OCI-LY3 (cell line): ENCODE measurements around the gene DKK3.
A peak's percentile ranks its signal among the peaks of the same experiment; 100 is the strongest.

Source experiments
- H2AFZ ChIP-seq: fragments of 200-600, 300-600 bp; shearing (Covaris generic); 2 replicates; pipeline ENCODE4 v1.6.0; 2014; ENCODE audit warnings: antibody characterized with exemption, low read depth, low read length
- H3K27ac ChIP-seq: fragments of 200-600, 300-600 bp; sonication (generic); 2 replicates; pipeline ENCODE4 v1.5.1; 2014; ENCODE audit warnings: mild to moderate bottlenecking, low read length, moderate library complexity, mixed read lengths
- H3K27me3 ChIP-seq: fragments of 200-600, 300-600 bp; sonication (generic); 2 replicates; pipeline ENCODE4 v1.6.1; 2014; ENCODE audit warnings: low read depth, low read length, mixed read lengths
- H3K36me3 ChIP-seq: fragments of 200-600, 300-600 bp; sonication (generic); replicated peaks from 2 replicates; pipeline ENCODE3; 2014; ENCODE audit warnings: low read depth, low read length, mixed read lengths
- H3K4me1 ChIP-seq: fragments of 300-600, 200-600 bp; sonication (generic); 2 replicates; pipeline ENCODE4 v1.6.1; 2014; ENCODE audit warnings: low read length, mixed read lengths
- H3K4me2 ChIP-seq: fragments of 200-600, 300-600 bp; sonication (generic); 2 replicates; pipeline ENCODE4 v1.6.1; 2014; ENCODE audit warnings: low read length, mixed read lengths
- H3K4me3 ChIP-seq: fragments of 300-600, 200-600 bp; sonication (generic); 2 replicates; pipeline ENCODE4 v1.5.1; 2014; ENCODE audit warnings: antibody characterized with exemption, mild to moderate bottlenecking, low read length, moderate library complexity
- H3K79me2 ChIP-seq: fragments of 300-600, 200-600 bp; shearing (Covaris generic); 2 replicates; pipeline ENCODE4 v1.6.1; 2014; ENCODE audit warnings: mild to moderate bottlenecking, low read length, mixed read lengths
- H3K9ac ChIP-seq: fragments of 300-600, 200-600 bp; shearing (Covaris generic); 2 replicates; pipeline ENCODE4 v1.6.0; 2014; ENCODE audit warnings: mild to moderate bottlenecking, low read length, moderate library complexity
- H3K9me3 ChIP-seq: fragments of 200-600, 300-600 bp; shearing (Covaris generic); 2 replicates; pipeline ENCODE4 v1.6.1; 2014; ENCODE audit warnings: low read length, mixed read lengths; ENCODE audit not compliant: insufficient read depth
- H4K20me1 ChIP-seq: fragments of 200-600, 300-600 bp; sonication (generic); 2 replicates; pipeline ENCODE4 v1.6.1; 2016; ENCODE audit warnings: low read length, mixed read lengths; ENCODE audit not compliant: insufficient read depth
- EZH2phosphoT487 ChIP-seq: fragments of 200-600 bp; shearing (Covaris generic); IDR thresholded peaks from 2 replicates; pipeline ENCODE4 v1.6.1; 2018; ENCODE audit warnings: antibody characterized with exemption, mixed run types, low read depth
- TF ChIP-seq, protein P1 (sequence below): fragments of 200-600, 300-600 bp; sonication (generic); IDR thresholded peaks from 2 replicates; pipeline ENCODE4 v1.5.1; 2014; ENCODE audit warnings: antibody characterized with exemption, low read length, low read depth

Gene DKK3

DNA sequence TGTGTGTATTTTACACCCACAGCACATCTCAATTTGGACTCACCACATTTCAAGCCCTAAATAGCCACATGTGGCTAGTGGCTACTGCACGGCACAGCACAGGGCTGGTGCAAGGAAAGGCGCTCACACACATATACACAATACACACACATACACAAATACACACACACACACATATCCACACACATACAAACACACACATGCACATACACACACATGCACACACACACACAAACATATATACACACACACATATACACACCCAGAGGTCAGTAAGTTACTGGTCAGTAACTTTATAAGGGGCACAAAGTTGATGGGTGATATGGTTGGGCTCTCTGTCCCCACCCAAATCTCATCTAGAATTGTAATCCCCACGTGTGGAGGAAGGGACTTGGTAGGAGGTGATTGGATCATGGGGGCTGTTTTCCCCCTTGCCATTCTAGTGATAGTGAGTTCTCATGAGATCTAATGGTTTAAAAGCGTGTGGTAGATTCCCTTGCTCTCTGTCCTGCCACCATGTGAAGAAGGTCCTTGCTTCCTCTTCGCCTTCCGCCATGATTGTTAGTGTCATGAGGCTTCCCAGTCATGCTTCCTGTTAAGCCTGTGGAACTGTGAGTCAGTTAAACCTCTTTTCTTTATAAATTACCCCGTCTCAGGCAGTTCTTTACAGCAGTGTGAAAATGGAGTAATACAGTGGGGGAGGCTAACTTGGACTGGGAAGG is 37.6 kb upstream of the DKK3 start:
- H3K9me3 ChIP-seq, result no peaks in the 10 kb centered on the region
- no peaks in the 10 kb centered on the region for H4K20me1 ChIP-seq
- H3K79me2 ChIP-seq, result no peaks in the 10 kb centered on the region
- H3K4me2 ChIP-seq, result no peak overlapping the region
- no peak for TF ChIP-seq EZH2phosphoT487
- TF ChIP-seq, protein P1, sequence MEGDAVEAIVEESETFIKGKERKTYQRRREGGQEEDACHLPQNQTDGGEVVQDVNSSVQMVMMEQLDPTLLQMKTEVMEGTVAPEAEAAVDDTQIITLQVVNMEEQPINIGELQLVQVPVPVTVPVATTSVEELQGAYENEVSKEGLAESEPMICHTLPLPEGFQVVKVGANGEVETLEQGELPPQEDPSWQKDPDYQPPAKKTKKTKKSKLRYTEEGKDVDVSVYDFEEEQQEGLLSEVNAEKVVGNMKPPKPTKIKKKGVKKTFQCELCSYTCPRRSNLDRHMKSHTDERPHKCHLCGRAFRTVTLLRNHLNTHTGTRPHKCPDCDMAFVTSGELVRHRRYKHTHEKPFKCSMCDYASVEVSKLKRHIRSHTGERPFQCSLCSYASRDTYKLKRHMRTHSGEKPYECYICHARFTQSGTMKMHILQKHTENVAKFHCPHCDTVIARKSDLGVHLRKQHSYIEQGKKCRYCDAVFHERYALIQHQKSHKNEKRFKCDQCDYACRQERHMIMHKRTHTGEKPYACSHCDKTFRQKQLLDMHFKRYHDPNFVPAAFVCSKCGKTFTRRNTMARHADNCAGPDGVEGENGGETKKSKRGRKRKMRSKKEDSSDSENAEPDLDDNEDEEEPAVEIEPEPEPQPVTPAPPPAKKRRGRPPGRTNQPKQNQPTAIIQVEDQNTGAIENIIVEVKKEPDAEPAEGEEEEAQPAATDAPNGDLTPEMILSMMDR, result no peak
- H3K27ac ChIP-seq, result no peak overlapping the region
- no peak overlapping the region for H3K9ac ChIP-seq
- no peak overlapping the region for H3K4me3 ChIP-seq
- H3K27me3 ChIP-seq, result no peaks in the 10 kb centered on the region
- H3K4me1 ChIP-seq, result peaks cover 6% of the 10 kb centered on the region; the same call in 1 of the 2 replicates
- H3K36me3 ChIP-seq, result no peaks in the 10 kb centered on the region
- H2AFZ ChIP-seq, result no peak overlapping the region

DNA sequence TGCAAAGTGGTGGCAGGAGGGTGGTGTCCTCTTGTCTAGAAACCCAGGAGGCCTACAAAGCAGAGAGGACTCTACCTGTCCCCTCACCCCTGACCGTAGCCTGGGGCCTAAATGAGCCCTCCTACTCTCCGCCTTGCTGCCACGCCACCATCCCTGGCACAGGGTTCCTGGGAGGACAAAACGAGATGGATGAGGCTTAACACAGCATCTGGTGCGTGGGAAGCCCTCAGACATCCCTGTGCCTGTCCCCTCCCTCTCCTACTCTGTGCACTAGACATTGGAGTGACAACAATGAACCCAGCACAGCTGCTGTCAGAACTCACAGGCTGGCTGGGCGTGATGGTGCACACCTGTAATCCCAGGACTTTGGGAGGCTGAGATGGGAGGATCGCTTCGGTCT is 36.4 kb upstream of the DKK3 start:
- Histone ChIP-seq H3K79me2 (no peaks in the 10 kb centered on the region), H3K4me1 (peaks cover 6% of the 10 kb centered on the region; the same call in 1 of the 2 replicates), H3K27ac (no peak overlapping the region), H3K9ac (no peak overlapping the region), H3K4me2 (peak overlapping the region; percentile 51), H3K36me3 (no peaks in the 10 kb centered on the region), H3K9me3 (no peaks in the 10 kb centered on the region), H2AFZ (peak overlapping the region; percentile 20), H3K27me3 (no peaks in the 10 kb centered on the region), H3K4me3 (no peak overlapping the region), H4K20me1 (no peaks in the 10 kb centered on the region)
- TF ChIP-seq, protein P1, result no peak
- TF ChIP-seq EZH2phosphoT487, result no peak

DNA sequence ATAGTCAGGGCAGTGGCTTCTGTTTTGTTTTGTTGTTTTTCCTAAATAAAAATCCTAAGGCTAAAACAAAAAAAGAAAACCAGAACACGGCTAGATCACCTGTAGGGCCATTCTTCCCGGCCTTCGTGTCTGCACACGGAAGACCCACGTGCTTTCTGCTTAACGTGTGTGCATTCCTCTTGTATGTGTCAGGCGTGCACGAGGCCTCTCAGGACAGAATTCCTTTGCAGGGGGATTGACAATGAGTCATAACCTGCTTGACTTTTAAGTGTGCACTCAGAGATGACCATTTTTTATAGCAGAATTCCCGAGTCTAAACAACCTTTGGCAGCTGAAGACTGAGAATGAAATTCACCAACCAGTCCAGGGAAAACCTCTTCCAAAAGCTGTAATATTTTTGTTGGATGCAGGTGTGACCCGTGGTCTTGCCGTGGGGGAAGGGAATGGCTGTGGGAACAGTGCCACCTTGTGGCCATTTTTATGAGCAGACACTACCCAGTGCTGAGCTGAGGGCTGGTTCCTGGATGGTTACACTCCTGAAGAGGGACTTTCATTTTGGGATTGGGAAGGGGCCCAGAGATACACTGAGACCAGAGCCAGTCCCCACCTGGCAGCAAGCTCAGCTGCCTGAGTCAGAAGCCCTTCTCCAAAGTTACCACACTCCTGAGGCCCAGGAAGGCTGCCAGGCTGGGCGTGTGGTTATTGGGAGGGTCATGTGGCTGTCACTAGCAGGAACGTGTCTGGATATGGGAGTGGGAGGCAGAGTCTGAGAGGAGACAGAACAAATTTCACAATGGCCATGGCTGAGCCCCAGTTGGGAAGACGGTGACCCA is 35.7 kb upstream of the DKK3 start:
- TF ChIP-seq EZH2phosphoT487, result no peak
- TF ChIP-seq, protein P1, result peak; percentile 93
- H2AFZ ChIP-seq, result peak overlapping the region; percentile 20
- H3K4me3 ChIP-seq, result 0 out of 2 replicates have a peak overlapping the region, but pooled peaks have one; percentile 13
- H3K9me3 ChIP-seq, result no peaks in the 10 kb centered on the region
- no peak overlapping the region for H3K9ac ChIP-seq
- no peaks in the 10 kb centered on the region for H3K79me2 ChIP-seq
- H3K4me1 ChIP-seq, result peaks cover 6% of the 10 kb centered on the region; the same call in 1 of the 2 replicates
- peak overlapping the region; percentile 51 for H3K4me2 ChIP-seq
- H3K27me3 ChIP-seq, result no peaks in the 10 kb centered on the region
- H3K27ac ChIP-seq, result no peak overlapping the region
- no peaks in the 10 kb centered on the region for H3K36me3 ChIP-seq
- H4K20me1 ChIP-seq, result no peaks in the 10 kb centered on the region

DNA sequence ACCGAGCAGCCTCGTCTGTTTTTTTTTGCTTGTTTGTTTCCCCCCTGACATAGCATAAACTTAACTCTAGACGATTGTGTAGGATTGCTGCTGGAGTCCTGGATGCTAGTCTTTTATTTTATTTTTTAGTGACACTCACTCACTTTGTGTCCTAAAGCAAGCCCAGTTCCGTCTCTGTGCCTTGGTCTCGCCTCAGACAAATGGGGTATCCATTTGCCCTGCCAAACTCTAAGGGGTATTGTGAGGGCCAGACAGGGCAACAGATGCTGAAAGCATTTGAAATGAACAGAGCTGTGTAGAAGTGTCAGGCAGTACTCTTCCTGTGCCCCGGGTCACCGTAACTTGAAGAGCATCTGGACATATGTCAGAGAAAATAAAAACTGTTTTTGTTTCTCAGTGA is 34.8 kb upstream of the DKK3 start:
- no peak overlapping the region for H3K9ac ChIP-seq
- H3K9me3 ChIP-seq, result no peaks in the 10 kb centered on the region
- no peak for TF ChIP-seq EZH2phosphoT487
- TF ChIP-seq, protein P1, result no peak
- no peaks in the 10 kb centered on the region for H3K79me2 ChIP-seq
- no peak overlapping the region for H3K4me2 ChIP-seq
- no peak overlapping the region for H3K27ac ChIP-seq
- H3K36me3 ChIP-seq, result no peaks in the 10 kb centered on the region
- no peak overlapping the region for H3K4me3 ChIP-seq
- H3K4me1 ChIP-seq, result peaks cover 6% of the 10 kb centered on the region; the same call in 1 of the 2 replicates
- no peak overlapping the region for H2AFZ ChIP-seq
- no peaks in the 10 kb centered on the region for H3K27me3 ChIP-seq
- H4K20me1 ChIP-seq, result no peaks in the 10 kb centered on the region
